PC-3 (cell line): ENCODE data around the gene ATXN7L2. TPM values are rescaled to one million over a fixed set of nuclear protein-coding genes. Genes with fewer than 3 reads are reported as not detected.

Source experiments
- ATAC-seq: fragments of 200-7000 bp; cut with Tn5 transposase; 2 replicates; pipeline ENCODE4 v1.9.1; 2020; ENCODE audit warnings: mild to moderate bottlenecking, moderate library complexity
- BruUV-seq: library from RNA; stranded (reverse); fragments of 400-500 nt; replicated peaks from 2 replicates; lab custom pipeline; 2021; lab: Mats Ljungman, UMichigan
- CTCF ChIA-PET: fragments of 300-600 bp; sonication (Branson Sonifier 250); formaldehyde crosslinking; loops from one replicate; lab custom pipeline; 2022; ENCODE audit warnings: antibody characterized with exemption; lab: Charles Lee
- POLR2A ChIA-PET: fragments of 300-600 bp; sonication (Branson Sonifier 250); formaldehyde crosslinking; loops from one replicate; lab custom pipeline; 2022; ENCODE audit warnings: antibody characterized with exemption; ENCODE audit not compliant: unreplicated experiment; lab: Charles Lee
- DNase-seq: peaks from one replicate; pipeline ENCODE4 v3.0.0-alpha.2; 2015
- H2AFZ ChIP-seq: fragments of 300-600 bp; sonication (generic); 2 replicates; pipeline ENCODE4 v1.6.0; 2016; ENCODE audit warnings: antibody characterized with exemption, low read length
- H3F3A ChIP-seq: fragments of 300-600 bp; sonication (generic); one replicate; pipeline ENCODE4 v1.6.0; 2017; ENCODE audit warnings: antibody characterized with exemption, low read length, control low read depth, mild to moderate bottlenecking; ENCODE audit not compliant: unreplicated experiment
- H3K27ac ChIP-seq: fragments of 300-600 bp; sonication (generic); 2 replicates; pipeline ENCODE4 v1.5.1; 2016; ENCODE audit warnings: mild to moderate bottlenecking, low read length
- H3K27me3 ChIP-seq: fragments of 300-600 bp; sonication (generic); 2 replicates; pipeline ENCODE4 v1.6.1; 2016; ENCODE audit warnings: low read length, mixed read lengths
- H3K36me3 ChIP-seq: fragments of 300-600 bp; sonication (generic); 2 replicates; pipeline ENCODE4 v1.6.1; 2016; ENCODE audit warnings: low read depth, mixed run types, low read length, mixed read lengths
- H3K4me1 ChIP-seq: fragments of 300-600 bp; sonication (generic); 2 replicates; pipeline ENCODE4 v1.5.1; 2016; ENCODE audit warnings: low read length; ENCODE audit not compliant: insufficient read depth
- H3K4me2 ChIP-seq: fragments of 300-600 bp; sonication (generic); 2 replicates; pipeline ENCODE4 v1.6.0; 2016; ENCODE audit warnings: low read length
- H3K4me3 ChIP-seq: fragments of 300-600 bp; sonication (generic); 2 replicates; pipeline ENCODE4 v1.5.1; 2016; ENCODE audit warnings: mild to moderate bottlenecking, low read length, mixed read lengths
- H3K79me2 ChIP-seq: fragments of 300-600 bp; sonication (generic); 2 replicates; pipeline ENCODE4 v1.6.1; 2017; ENCODE audit warnings: low read length, mixed read lengths
- H3K9ac ChIP-seq: fragments of 300-600 bp; sonication (generic); 2 replicates; pipeline ENCODE4 v1.6.0; 2016; ENCODE audit warnings: mild to moderate bottlenecking, low read length
- H3K9me2 ChIP-seq: fragments of 300-600 bp; sonication (generic); replicated peaks from 2 replicates; pipeline ENCODE4 v1.6.1; 2016; ENCODE audit warnings: mixed run types, low read length, mixed read lengths
- H3K9me3 ChIP-seq: fragments of 300-600 bp; sonication (generic); 2 replicates; pipeline ENCODE4 v1.6.1; 2016; ENCODE audit warnings: low read length, mixed read lengths
- H4K20me1 ChIP-seq: fragments of 300-600 bp; sonication (generic); 2 replicates; pipeline ENCODE4 v1.6.1; 2016; ENCODE audit warnings: low read length, mixed read lengths
- EZH2 ChIP-seq: fragments of 300-600 bp; sonication (generic); IDR thresholded peaks from one replicate; pipeline ENCODE4 v1.6.1; 2017; ENCODE audit warnings: antibody characterized with exemption, mild to moderate bottlenecking, low read length; ENCODE audit not compliant: unreplicated experiment
- EZH2phosphoT487 ChIP-seq: fragments of 300-600 bp; sonication (generic); IDR thresholded peaks from 2 replicates; pipeline ENCODE4 v1.6.1; 2018; ENCODE audit warnings: mild to moderate bottlenecking, antibody characterized with exemption, low read length, borderline replicate concordance
- intact Hi-C: fragments of 100-400 bp; cut with micrococcal nuclease; formaldehyde crosslinking; loops from 2 replicates; pipeline ENCODE4 v1.9.0; 2023
- total RNA-seq: library from RNA; depleted of rRNA; stranded (reverse); fragments of >200 nt; gene quantifications from 2 replicates; pipeline ENCODE4 v1.2.3, GENCODE V29; 2014
- TF ChIP-seq, protein P1 (sequence below): fragments of 300-600 bp; sonication (generic); conservative IDR thresholded peaks from 2 replicates; pipeline ENCODE4 v1.5.1; 2017; ENCODE audit warnings: antibody characterized with exemption, low read depth, mild to moderate bottlenecking, low read length

The ATXN7L2 gene
- total RNA-seq, 1 experiment from 2014 or later = 9.4 TPM

DNA sequence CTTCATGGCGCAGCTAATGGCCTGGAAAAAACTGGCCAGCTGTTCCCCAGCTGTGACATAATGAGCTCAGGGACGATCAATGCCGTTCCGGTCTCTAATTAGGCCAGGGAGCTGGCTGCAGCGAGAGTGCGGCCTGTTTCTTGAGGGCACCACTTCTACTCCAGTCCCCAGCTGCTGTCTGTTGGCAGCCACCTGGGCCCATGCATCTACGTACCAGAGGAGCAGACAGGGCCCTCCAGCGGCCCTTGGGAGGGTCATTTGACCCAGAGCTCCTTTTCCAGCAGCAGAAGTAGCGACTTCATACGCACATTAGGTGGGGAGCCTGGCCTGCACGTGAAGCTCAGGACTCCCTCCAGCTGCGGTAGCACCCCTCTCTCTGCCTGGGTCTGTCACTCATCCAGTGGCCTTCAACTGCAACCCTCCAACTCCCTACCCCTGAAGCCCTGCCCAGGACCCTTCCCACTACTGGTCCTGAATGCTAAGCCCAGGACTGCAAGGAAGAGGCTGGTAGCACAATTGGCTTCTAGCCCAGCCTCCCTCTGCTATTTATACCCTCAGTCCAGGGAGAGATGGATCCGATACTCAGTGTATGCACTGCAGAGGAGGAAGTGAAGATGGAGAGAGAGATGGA lies 46.9 kb downstream of the ATXN7L2 start:
- no peak for TF ChIP-seq EZH2phosphoT487
- TF ChIP-seq, protein P1, sequence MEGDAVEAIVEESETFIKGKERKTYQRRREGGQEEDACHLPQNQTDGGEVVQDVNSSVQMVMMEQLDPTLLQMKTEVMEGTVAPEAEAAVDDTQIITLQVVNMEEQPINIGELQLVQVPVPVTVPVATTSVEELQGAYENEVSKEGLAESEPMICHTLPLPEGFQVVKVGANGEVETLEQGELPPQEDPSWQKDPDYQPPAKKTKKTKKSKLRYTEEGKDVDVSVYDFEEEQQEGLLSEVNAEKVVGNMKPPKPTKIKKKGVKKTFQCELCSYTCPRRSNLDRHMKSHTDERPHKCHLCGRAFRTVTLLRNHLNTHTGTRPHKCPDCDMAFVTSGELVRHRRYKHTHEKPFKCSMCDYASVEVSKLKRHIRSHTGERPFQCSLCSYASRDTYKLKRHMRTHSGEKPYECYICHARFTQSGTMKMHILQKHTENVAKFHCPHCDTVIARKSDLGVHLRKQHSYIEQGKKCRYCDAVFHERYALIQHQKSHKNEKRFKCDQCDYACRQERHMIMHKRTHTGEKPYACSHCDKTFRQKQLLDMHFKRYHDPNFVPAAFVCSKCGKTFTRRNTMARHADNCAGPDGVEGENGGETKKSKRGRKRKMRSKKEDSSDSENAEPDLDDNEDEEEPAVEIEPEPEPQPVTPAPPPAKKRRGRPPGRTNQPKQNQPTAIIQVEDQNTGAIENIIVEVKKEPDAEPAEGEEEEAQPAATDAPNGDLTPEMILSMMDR = no peak
- H4K20me1 ChIP-seq = no peaks in the 10 kb centered on the region
- no peaks in the 10 kb centered on the region for H3K9me2 ChIP-seq
- 0 out of 2 replicates have a peak, but pooled peaks cover 8% of the 10 kb centered on the region for H3K27me3 ChIP-seq
- no peak for ATAC-seq
- CTCF ChIA-PET = interaction anchor here (1.1 kb wide), 1 partner anchor 47 kb away, joined by 6 read pairs; the partner anchor contains the start of gene ATXN7L2
- no peak overlapping the region for H3K9ac ChIP-seq
- DNase-seq = no peak
- no peaks in the 10 kb centered on the region for H3K4me1 ChIP-seq
- H3K79me2 ChIP-seq = no peaks in the 10 kb centered on the region
- H3F3A ChIP-seq = no peaks in the 10 kb centered on the region
- H3K4me2 ChIP-seq = no peak overlapping the region
- BruUV-seq = no TSS peak
- H3K9me3 ChIP-seq = no peaks in the 10 kb centered on the region
- no peak overlapping the region for H2AFZ ChIP-seq
- no peaks in the 10 kb centered on the region for H3K36me3 ChIP-seq
- H3K27ac ChIP-seq = no peak overlapping the region
- H3K4me3 ChIP-seq = no peak overlapping the region
- POLR2A ChIA-PET = no interaction called here
- intact Hi-C loops = no loop called here

DNA sequence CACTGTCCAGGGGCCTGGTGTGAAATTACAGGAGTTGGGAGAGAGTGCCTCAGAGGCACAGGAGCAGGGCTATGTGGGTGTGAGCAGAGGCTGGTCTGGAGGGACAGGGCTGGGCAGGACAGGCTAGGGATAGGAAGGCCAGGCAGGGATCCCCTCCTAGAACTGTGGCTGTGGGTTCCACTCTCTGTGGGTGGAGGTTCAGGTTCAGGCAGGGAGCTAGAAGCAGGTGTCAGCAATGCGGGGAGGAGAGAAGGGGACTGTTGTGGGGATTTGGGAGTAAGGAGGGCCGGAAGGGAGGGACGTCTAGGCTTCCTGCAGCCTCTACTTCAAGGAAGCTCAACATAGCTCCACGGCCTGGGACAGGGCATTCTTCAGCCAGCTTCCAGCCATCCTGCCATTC lies 47.7 kb downstream of the ATXN7L2 start:
- intact Hi-C loops = no loop called here
- H2AFZ ChIP-seq = no peak overlapping the region
- no peak for TF ChIP-seq EZH2phosphoT487
- no peak for TF ChIP-seq EZH2
- TF ChIP-seq, protein P1 = no peak

More for the DNA sequence above, 47.7 kb downstream of the ATXN7L2 start:
- Histone ChIP-seq H3K9me3 (no peaks in the 10 kb centered on the region), H4K20me1 (no peaks in the 10 kb centered on the region), H3K27ac (no peak overlapping the region), H3F3A (no peaks in the 10 kb centered on the region), H3K9me2 (no peaks in the 10 kb centered on the region), H3K4me1 (no peaks in the 10 kb centered on the region), H3K36me3 (no peaks in the 10 kb centered on the region), H3K9ac (no peak overlapping the region), H3K4me3 (no peak overlapping the region), H3K4me2 (no peak overlapping the region), H3K27me3 (0 out of 2 replicates have a peak, but pooled peaks cover 8% of the 10 kb centered on the region), H3K79me2 (no peaks in the 10 kb centered on the region)
- ChIA-PET POLR2A (no interaction called here), CTCF (interaction anchor here (0.7 to 1.9 kb wide), 4 partner anchors 27 to 41 kb away, joined by 3 to 34 read pairs (median 10); partner anchors contain the start of gene CYB561D1)
- DNase-seq (no peak), ATAC-seq (no peak)
- BruUV-seq = no TSS peak
